Hematopoietic multipotent progenitor cell treated with erythropoietin and hydrocortisone succinate and interleukin-3 and kit ligand, for 8 days (in vitro differentiated cells): ENCODE data around the gene OR1L1.

Source experiments
- DNase-seq: peaks from one replicate; pipeline ENCODE4 v3.0.0-alpha.2; 2015

Gene OR1L1, protein sequence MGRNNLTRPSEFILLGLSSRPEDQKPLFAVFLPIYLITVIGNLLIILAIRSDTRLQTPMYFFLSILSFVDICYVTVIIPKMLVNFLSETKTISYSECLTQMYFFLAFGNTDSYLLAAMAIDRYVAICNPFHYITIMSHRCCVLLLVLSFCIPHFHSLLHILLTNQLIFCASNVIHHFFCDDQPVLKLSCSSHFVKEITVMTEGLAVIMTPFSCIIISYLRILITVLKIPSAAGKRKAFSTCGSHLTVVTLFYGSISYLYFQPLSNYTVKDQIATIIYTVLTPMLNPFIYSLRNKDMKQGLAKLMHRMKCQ

DNA sequence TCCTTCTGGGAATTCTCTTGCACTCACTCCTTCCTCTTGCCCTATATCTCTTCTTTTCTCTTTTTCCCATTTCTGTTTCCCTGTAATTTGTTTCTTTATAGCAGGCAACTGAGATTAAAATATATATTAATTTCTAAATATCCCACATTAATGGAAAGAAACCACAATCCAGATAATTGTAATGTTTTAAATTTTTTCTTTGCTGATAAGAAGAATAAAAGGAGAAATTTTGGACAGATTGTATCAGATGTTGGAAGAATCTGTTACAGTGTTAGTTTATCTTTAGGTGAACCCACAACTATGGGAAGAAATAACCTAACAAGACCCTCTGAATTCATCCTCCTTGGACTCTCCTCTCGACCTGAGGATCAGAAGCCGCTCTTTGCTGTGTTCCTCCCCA is at the start of gene OR1L1:
Gene OR1L1, plus strand, starts transcription at position 301 of the 400 bp plus-strand sequence. Its CDS starts 0 bp downstream, at position 301.
- no peak for DNase-seq

DNA sequence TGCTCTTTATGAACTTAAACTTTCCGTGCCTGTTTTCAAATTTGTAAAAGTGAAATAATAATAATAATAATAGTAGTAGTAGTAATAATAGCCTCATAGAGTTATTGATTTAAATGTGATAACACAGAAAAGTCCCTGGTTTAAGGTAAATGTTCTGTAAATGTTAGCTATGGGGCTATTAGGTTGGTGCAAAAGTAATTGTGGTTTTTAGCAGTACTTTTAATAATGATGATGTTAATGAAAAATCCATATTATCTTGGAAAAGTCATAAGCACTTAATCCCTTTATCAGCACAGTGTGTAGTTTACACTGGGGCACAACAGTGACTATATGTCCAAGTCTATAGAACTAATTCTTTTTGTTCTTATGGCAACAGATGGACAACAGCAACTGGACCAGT is 47.2 kb upstream of the OR1L1 start, which contains the start of gene OR1Q1:
Gene OR1Q1, plus strand, starts transcription at position 377 of the 400 bp plus-strand sequence. Its CDS starts 0 bp downstream, at position 377.
- no peak for DNase-seq

DNA sequence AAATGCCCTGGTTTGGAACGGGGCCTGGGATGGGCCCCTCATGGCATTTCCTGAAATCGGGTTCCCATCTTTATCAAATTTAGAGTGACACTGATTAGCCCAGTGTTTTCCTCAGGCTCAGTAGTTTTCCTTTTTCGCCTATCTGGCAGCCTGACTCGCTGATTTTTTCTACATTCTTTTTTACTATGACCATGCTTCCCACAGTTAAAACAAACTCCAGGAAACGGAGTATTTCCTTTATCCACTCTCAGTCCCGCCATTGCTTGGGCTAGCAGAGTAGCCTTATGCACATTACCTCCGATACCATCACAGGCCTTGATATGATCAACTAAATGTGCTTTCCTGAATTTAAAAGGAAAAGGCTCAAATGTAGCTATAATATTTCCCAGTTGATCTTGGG is 41.5 kb upstream of the OR1L1 start:
- no peak for DNase-seq

DNA sequence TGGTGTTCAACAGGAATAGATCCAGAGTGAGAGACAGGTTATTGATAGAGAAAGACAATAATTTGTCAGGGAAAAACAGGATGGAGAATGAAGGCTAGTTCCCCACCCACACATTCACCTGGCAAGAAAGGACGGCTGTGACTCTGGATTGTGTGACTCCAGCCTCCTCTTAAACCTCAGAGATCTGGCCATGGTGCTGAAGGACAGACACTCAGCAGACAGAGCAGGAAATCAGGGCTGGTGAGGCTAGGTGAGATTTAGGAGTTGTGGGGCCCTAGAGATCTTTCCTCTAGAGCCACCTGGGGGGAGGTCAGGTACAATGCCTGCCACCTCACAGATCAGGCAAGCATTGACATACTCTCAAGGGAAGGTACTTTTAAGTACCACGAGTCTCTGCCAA is 19.3 kb upstream of the OR1L1 start:
- peak; percentile 4 for DNase-seq

DNA sequence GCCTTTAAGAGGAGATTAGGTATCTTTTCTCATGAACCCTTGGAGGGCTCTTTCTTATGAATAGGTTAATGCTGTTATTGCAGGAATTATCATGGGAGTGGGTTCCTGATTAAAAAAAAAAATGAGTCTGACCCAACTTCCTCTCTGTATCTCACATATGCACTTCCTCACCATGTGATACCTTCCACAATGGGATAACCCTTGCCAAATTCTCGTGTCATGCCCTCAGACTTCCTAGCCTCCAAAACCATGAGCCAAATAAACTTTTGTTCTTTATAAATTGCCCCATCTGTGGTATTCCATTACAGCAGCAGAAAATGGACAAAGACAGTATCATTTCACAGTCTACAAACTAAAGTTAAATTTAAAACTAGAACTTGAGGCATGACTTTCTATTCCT is 5.1 kb upstream of the OR1L1 start:
- no peak for DNase-seq

DNA sequence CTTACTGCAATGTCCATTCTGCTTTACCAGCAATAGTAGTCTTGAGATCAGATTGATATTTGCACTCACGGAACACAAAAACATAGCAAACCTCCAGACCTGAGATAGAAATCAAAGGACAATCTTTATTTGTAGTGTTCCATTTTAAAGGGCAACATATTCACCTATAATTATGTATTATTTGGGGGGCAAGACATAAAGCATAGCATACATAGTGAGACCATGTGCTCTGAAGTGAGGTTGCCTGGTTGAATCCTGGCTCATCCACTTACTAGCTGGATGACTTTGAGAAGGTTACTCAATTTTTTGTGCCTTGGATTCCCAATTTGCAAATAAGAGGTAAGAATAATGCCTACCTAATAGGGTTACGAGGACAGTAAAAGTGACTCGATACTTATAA is 4.0 kb upstream of the OR1L1 start, which contains the start of gene OR1B1:
Gene OR1B1, minus strand, starts transcription at position 101 of the 400 bp plus-strand sequence.
- DNase-seq = no peak

DNA sequence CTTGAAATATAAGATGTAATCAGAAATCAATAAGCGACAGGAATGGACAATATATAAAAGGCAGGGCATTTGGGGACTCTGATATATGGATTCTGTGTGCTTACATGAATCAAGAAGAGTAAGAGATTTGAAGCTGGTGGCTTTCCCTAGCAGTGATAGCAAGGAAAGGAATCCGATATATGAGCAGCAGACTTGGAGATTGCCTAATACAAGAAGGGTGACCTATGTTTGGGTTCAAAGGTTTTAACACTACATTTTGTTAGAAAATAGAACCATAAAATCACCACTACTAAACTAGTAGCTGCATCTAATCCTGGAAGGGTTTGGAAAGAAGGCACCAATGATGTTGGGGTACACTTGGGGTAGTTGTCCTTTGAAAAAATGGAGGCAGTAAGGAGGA is 11.0 kb downstream of the OR1L1 start:
- no peak for DNase-seq

DNA sequence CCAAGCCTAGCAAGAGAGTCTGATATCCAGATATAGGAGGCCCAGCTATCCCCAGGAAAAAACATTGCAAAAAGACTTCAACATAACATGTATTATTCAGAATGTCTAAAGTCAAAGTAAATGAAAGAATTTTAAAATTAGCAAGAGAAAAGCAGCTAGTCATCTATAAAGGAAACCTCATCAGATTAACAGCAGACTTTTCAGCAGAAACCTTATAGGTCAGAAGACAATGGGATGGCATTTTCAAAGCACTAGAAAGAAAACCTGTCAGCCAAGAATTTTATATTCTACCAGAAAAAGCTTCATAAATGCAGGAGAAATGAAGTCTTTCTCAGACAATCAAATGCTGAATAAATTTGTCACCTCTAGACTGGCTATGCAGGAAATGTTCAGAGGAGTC is 23.3 kb downstream of the OR1L1 start:
- DNase-seq = no peak

DNA sequence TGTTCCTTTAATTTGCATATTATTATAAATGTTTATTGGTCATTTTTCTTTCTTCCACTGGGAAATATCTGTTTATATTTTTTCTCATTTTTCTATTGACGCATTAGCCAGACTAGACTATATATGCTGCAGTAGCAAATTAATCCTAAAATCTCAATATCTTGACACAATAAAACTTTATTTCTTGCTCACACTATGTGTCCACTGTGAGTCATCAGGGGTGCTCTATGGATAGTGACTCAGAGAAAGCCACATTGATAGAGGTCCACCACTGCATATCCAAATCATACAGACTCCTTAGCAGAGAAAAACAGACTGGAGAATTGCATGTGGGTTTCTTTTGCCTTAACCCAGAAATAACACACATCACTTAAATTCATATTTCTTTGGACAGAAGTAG is 34.2 kb downstream of the OR1L1 start:
- DNase-seq = no peak
